ENCODE results near the gene JSRP1. TPM values are rescaled to one million over a fixed set of nuclear protein-coding genes. Genes with fewer than 3 reads are reported as not detected.
A peak's percentile ranks its signal among the peaks of the same experiment; 100 is the strongest.

JSRP1 gene
- total RNA-seq, 2 experiments from 2014 or later = 0.27 TPM; not detected in 1

DNA sequence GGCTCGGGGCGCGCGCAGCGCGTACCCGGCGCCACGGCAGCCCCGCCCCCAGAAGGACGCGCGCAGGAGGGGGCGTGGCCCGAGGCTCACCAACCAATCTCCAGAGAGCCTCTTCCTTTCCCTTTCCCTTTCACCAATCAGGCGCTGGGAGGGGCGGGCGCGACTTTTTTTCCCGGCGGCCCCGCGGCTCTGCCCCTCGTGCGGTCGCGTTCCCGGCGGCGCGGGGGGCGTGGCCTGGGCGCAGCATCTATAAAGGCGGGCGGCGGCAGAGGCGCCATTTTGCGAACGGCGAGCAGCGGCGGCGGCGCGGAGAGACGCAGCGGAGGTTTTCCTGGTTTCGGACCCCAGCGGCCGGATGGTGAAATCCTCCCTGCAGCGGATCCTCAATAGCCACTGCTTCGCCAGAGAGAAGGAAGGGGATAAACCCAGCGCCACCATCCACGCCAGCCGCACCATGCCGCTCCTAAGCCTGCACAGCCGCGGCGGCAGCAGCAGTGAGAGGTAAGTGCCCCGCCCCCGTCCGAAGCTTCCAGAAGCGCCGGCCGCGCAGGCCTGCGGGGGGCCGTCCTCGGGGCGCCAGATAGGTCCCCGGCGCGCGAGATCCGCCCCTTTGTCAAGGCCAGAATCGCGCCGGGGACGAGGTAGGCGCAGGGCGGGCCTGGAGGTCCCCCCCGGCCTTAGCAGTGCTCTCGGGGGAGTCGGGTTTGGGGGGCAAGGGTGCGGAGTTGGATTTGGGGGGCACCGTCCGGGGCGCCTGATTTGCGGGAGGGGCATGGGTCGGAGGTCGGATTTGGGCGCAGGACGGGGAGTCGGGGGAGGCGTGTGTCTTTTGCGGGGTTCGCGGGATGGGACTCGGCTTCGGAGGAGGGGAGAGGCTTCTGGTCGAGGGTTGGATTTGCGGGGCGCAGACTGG lies 13.3 kb upstream of the JSRP1 start:
- Mint-ChIP-seq H3K9me3 (no peaks in the 10 kb centered on the region), H3K36me3 (ENCODE audit: low read depth) (peaks cover 20% of the 10 kb centered on the region), H3K4me1 (peaks cover 39% of the 10 kb centered on the region), H3K4me3 (peak overlapping the region; percentile 89), H3K27ac (peak overlapping the region; percentile 88), H3K27me3 (no peaks in the 10 kb centered on the region)
- peak; percentile 98 for DNase-seq
- ChIA-PET CTCF (interaction anchor here (0.9 to 1.3 kb wide), 2 partner anchors 11 to 31 kb away, joined by 3 to 5 read pairs; no protein-coding TSS in a partner anchor), POLR2A (interaction anchor here (0.5 to 0.7 kb wide), 3 partner anchors 31 to 62 kb away, joined by 3 to 4 read pairs (median 3); no protein-coding TSS in a partner anchor)

DNA sequence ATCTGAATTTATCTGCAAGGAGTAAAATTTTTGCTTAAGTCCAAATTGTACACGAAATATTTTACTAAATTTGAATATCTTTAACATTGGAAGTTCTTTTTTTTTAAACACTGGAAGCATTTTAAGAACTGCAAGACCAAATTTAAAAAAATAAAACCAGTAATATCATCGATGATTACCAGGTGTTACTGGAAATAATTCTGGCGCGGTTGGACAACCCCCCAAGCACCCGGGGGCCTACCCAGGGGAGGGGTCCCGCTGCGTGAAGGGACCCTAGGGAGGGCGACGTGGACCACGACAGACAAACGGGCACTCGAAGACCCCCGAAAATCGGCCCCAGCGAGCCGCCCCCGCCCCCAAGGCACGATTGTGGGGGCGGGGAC lies 12.6 kb upstream of the JSRP1 start:
- H3K4me1 Mint-ChIP-seq = peaks cover 32% of the 10 kb centered on the region
- POLR2A ChIA-PET = no interaction called here
- no peaks in the 10 kb centered on the region for H3K27me3 Mint-ChIP-seq
- H3K36me3 Mint-ChIP-seq (ENCODE audit: low read depth) = peaks cover 14% of the 10 kb centered on the region
- DNase-seq = no peak
- H3K27ac Mint-ChIP-seq = peak overlapping the region; percentile 62
- CTCF ChIA-PET = no interaction called here
- H3K9me3 Mint-ChIP-seq = no peaks in the 10 kb centered on the region
- peak overlapping the region; percentile 89 for H3K4me3 Mint-ChIP-seq

DNA sequence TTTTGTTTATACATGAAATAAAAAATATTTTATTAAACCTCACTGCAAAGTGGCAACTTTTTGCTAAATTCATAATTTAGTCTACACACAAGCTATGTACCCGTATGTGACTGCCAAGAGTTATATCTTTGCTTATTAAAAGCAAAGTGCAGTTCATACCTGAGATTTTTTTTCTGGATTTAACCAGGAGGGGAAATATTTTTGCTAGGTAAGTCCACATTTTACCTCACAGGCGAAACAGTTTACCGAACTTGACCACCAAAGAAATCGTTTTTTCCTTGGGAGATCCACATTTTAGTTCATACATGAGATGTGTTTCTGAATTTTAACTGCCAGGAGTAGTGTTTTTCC lies 12.2 kb upstream of the JSRP1 start:
- POLR2A ChIA-PET = no interaction called here

DNA sequence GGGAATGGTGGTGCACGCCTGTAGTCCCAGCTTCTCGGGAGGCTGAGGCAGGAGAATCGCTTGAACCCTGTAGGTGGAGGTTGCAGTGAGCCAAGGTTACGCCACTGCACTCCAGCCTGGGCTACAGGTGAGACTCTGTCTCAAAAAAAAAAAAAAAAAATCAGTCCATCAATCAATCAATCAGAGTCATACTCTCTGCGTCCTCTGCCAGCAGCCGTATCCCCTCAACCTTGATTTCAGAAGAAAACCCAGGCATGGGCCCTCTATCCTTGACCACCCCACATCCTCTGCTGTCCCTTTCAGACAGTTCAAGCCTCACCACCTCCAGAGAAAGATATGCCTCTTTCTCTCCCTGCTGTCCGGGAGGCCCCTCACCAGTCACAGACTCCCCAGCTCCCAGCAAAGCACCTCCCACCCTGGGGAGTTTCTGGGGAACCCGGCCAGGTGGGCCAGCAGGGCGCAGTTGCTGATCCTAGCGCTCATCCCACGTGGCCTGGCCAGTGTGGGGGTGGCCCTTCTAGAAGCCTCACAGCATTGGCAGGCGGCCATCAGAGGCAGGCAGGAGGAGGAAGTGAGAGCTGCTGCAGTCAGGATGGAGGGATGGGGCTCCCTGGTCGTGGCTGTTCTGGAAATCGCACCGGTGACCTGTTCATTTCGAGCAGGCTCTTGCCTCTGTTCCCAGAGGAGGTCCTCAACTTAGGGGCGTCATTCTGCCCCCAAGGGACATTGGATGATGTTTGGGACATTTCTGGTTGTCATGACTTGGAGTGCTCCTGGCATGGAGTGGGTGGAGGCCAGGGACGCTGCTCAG lies 10.2 kb upstream of the JSRP1 start:
- DNase-seq = no peak
- Mint-ChIP-seq H3K36me3 (ENCODE audit: low read depth) (peaks cover 3% of the 10 kb centered on the region), H3K4me3 (no peak overlapping the region), H3K27me3 (no peaks in the 10 kb centered on the region), H3K27ac (peak overlapping the region; percentile 77), H3K4me1 (peaks cover 17% of the 10 kb centered on the region), H3K9me3 (no peaks in the 10 kb centered on the region)
- POLR2A ChIA-PET = interaction anchor here (0.6 kb wide), 1 partner anchor 1373 kb away, joined by 3 read pairs; the partner anchor contains the start of gene RNU6-9
- CTCF ChIA-PET = interaction anchor here (0.7 to 2.0 kb wide), 3 partner anchors 18 to 31 kb away, joined by 3 to 4 read pairs (median 3); partner anchors contain the start of genes AMH and PLEKHJ1

More for the DNA sequence above, 12.2 kb upstream of the JSRP1 start:
- no peaks in the 10 kb centered on the region for H3K9me3 Mint-ChIP-seq
- CTCF ChIA-PET = no interaction called here
- no peaks in the 10 kb centered on the region for H3K27me3 Mint-ChIP-seq
- H3K4me3 Mint-ChIP-seq = peak overlapping the region; percentile 89
- peak overlapping the region; percentile 62 for H3K27ac Mint-ChIP-seq
- DNase-seq = no peak
- peaks cover 29% of the 10 kb centered on the region for H3K4me1 Mint-ChIP-seq
- H3K36me3 Mint-ChIP-seq (ENCODE audit: low read depth) = peaks cover 12% of the 10 kb centered on the region

DNA sequence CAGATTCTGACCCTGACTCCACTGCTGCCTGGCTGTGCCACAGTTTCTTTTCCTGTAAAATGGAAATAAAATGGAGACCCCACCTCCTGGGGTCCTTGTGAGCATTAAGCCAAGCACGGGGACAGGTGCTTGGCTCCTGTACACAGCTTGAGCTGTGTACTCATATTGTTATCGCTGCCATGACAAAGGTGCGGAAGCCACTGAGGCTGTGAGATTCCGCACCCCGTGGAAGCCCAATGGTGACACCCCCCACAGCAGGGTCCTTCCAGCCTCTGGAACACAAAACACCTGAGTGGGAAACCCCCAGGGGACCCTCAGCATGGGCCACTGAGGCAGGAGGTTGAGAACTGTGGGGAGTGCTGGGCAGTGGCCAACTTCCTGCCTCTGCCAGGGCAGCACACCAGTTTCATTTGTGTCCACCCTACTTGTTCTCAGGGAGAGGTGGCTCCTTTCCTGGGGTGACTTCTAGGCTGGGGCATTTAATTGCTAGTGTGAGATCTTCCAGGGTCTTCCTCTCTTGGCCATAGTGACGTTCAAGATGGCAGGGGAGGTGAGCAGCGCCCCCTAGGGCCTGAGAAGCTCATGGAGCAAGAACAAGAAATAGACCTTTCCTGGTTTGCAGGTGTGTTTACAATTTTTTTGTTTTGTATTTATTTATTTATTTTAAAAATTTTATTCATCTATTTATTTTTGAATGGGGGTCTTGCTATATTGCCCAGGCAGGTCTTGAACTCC lies 5.4 kb upstream of the JSRP1 start:
- Mint-ChIP-seq H3K27me3 (no peaks in the 10 kb centered on the region), H3K4me1 (peaks cover 39% of the 10 kb centered on the region), H3K4me3 (no peak overlapping the region), H3K36me3 (ENCODE audit: low read depth) (peaks cover 1% of the 10 kb centered on the region), H3K27ac (peak overlapping the region; percentile 71), H3K9me3 (no peaks in the 10 kb centered on the region)
- CTCF ChIA-PET = interaction anchor here (0.6 to 4.3 kb wide), 9 partner anchors 9 to 231 kb away, joined by 3 to 34 read pairs (median 4); partner anchors contain the start of genes AMH and PLEKHJ1
- POLR2A ChIA-PET = interaction anchor here (0.6 kb wide), 1 partner anchor 161 kb away, joined by 3 read pairs; no protein-coding TSS in a partner anchor
- peak; percentile 61 for DNase-seq

DNA sequence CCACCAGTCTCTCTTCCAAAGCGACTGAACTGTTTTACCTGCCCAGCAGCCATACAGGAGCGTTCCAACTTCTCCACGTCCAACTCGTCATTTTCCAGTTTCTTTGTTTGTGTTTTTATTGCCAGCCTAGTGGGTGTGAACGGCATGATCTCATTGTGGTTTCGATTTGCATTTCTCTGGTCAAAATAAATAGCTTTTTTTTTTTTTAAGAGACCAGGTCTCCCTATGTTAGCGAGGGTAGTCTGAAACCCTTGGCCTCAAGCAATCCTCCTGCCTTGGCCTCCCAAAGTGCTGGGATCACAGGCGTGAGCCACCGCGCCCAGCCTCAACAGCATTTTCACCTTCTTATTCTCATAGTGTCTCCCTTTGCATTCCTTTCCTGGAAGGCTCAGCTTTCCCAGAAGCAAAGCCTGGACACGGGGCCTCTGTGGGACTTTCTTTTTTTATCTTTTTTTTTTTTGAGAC lies 4.2 kb upstream of the JSRP1 start:
- peak overlapping the region; percentile 78 for H3K27ac Mint-ChIP-seq
- ChIA-PET CTCF (interaction anchor here (0.7 to 4.3 kb wide), 4 partner anchors 14 to 27 kb away, joined by 3 to 34 read pairs (median 6); partner anchors contain the start of gene PLEKHJ1), POLR2A (interaction anchor here (0.5 kb wide), 1 partner anchor 351 kb away, joined by 3 read pairs; no protein-coding TSS in a partner anchor)
- DNase-seq = no peak
- no peak overlapping the region for H3K4me3 Mint-ChIP-seq
- no peaks in the 10 kb centered on the region for H3K9me3 Mint-ChIP-seq
- peaks cover 34% of the 10 kb centered on the region for H3K4me1 Mint-ChIP-seq
- no peaks in the 10 kb centered on the region for H3K27me3 Mint-ChIP-seq
- peaks cover 1% of the 10 kb centered on the region for H3K36me3 Mint-ChIP-seq (ENCODE audit: low read depth)

DNA sequence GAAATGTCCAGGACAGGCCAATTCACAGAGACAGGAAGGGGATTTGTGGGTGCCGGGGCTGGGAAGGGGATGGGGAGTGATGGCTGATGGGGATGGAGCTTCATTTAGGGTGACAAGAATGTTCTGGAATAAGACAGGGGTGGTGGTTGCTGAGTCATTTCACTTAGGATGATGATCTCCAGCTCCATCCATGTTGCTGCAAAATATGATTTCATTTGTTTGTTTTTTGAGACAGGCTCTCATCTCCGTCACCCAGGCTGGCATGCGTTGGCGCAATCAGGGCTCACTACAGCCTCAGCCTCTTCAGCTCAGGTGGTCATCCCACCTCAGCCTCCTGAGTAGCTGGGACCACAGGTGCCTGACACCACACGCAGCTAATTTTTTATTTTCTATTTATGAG lies 3.1 kb upstream of the JSRP1 start:
- H3K27ac Mint-ChIP-seq = peak overlapping the region; percentile 95
- H3K27me3 Mint-ChIP-seq = no peaks in the 10 kb centered on the region
- peak; percentile 35 for DNase-seq
- H3K36me3 Mint-ChIP-seq (ENCODE audit: low read depth) = peaks cover 1% of the 10 kb centered on the region
- no peaks in the 10 kb centered on the region for H3K9me3 Mint-ChIP-seq
- H3K4me1 Mint-ChIP-seq = peaks cover 34% of the 10 kb centered on the region
- no peak overlapping the region for H3K4me3 Mint-ChIP-seq
- POLR2A ChIA-PET = interaction anchor here (0.6 to 0.7 kb wide), 2 partner anchors 15 to 43 kb away, joined by 4 to 5 read pairs; no protein-coding TSS in a partner anchor
- CTCF ChIA-PET = interaction anchor here (0.7 to 4.3 kb wide), 4 partner anchors 15 to 23 kb away, joined by 3 to 34 read pairs (median 6); partner anchors contain the start of gene PLEKHJ1

DNA sequence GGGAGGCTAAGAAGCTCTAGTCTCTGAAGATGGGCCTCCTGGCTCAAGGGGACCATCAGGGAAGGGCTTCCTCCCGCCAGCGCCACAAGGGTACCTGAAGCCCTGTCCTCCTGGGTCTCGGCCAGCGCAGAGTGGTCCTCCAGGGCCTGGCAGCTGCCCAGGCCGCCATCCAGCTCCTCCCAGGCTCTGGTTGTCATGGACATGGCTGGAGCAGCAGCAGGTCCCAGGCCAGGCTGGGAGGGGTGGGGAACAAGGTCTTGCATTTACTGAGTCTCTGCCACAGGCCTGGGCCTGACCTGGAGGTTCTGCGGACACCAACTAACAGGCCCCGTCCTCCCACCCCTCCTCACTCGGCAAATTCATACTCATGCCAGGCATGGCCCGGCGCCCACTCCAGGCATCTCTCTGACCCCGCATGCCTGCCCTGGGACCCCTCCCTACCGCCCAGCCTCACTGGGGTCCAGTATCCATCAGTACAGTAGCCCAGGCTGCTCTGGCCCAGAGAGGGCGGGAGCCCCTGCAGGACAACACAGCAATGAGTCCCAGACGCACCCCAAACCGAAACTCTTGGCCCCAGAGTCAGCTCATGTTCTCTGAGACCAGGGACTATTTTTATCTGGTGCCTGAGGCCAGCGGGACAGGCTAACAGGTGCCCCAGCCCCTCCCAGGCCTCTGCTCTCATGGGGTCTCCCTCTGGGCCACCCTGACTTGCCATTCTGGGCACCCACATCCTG lies 938 bp downstream of the JSRP1 start:
- DNase-seq = no peak
- no peak overlapping the region for H3K4me3 Mint-ChIP-seq
- POLR2A ChIA-PET = no interaction called here
- peaks cover 34% of the 10 kb centered on the region for H3K4me1 Mint-ChIP-seq
- CTCF ChIA-PET = interaction anchor here (0.6 to 0.7 kb wide), 3 partner anchors 19 to 317 kb away, joined by 3 to 4 read pairs (median 3); partner anchors contain the start of gene PLEKHJ1
- no peak overlapping the region for H3K27ac Mint-ChIP-seq
- H3K36me3 Mint-ChIP-seq (ENCODE audit: low read depth) = peaks cover 1% of the 10 kb centered on the region
- H3K9me3 Mint-ChIP-seq = no peaks in the 10 kb centered on the region
- peaks cover 17% of the 10 kb centered on the region for H3K27me3 Mint-ChIP-seq

DNA sequence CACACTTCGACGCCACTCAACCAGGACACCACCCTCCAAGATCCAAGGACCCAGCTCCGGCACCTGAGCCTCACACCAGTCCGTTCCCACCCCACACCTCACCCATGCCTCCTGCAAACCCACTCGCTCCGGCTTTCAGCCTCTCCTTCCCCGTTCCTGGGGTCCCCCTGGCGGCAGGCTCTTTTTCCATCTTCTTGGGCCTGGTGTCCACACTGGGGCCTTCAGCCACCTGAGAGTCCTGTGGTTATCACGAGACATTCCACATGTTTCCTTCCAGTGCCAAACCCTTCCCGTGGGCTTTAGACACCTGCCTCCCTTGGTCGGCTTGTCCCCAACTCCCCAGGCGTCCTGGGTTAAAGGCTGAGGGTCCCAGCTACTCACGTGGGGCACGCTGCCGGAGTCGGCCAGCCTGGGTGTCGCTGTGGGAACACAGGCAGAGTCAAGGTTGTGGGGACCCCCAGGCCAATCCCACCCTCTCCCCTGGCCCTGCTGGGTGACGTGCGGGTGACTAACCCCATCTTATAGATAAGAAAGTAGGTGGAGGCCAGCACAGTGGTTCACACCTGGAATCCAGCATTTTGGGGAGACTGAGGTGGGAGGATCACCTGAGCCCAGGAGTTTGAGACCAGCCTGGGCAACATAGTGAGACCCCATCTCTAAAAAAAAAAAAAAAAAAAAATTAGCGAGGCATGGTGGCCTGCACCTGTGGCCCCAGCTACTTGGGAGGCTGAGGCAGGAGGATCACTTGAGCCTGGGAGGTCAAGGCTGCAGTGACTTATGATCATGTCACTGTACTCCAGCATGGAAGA lies 1.9 kb downstream of the JSRP1 start:
- H3K4me1 Mint-ChIP-seq = peaks cover 27% of the 10 kb centered on the region
- no peak for DNase-seq
- ChIA-PET CTCF (interaction anchor here (0.5 to 2.4 kb wide), 5 partner anchors 12 to 379 kb away, joined by 3 to 9 read pairs (median 5); no protein-coding TSS in a partner anchor), POLR2A (no interaction called here)
- no peak overlapping the region for H3K4me3 Mint-ChIP-seq
- H3K27me3 Mint-ChIP-seq = peaks cover 21% of the 10 kb centered on the region
- peaks cover under 1% of the 10 kb centered on the region for H3K36me3 Mint-ChIP-seq (ENCODE audit: low read depth)
- no peaks in the 10 kb centered on the region for H3K9me3 Mint-ChIP-seq
- H3K27ac Mint-ChIP-seq = peak overlapping the region; percentile 25

DNA sequence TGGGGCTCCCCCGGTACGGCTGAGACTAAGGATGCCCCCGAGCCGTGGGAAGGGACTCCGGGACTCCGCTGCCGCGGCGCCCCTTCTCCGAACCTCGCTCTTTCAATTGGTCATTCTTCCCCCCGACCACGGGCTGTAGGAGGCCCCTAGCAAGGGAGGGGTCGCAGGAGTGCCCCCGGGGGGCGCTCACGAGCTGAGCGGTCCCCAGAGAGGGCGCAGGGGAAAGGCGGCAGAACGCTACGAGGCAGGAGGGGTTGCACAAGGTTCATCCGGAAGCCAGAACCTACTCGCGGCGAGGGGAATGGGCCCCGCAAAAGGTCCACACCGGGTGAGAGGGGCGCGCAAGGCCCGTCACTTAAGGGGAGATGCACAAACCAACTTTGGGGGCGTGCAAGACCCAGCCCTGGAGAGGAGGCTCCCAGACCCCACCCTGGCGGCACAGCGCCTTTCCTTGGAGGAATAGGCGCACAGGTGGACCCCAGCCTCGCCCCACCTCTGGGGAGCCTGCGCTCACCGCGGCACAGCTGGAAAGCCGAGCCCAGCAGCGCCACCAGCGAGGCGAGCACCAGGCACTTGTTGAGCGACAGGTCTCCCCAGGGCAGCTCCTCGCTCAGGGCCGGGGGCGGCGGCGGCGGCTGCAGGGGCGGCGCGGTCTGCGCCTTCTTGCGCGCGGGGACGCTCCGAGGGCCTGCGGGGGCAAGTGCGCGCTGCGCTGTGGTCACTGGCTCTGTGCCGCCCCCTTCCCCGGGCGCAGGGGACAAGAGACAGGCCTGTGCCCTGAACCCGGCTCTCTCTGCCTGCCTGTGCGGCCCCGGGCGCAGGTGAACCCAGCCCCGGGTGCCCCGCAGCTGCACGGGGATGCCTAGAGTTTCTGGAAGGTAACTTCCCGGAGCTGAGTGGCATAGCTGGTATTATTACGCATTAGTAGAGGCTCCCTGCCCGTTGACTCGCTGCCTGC lies 2.8 kb downstream of the JSRP1 start:
- H3K4me1 Mint-ChIP-seq = peaks cover 21% of the 10 kb centered on the region
- peak; percentile 49 for DNase-seq
- H3K27ac Mint-ChIP-seq = peak overlapping the region; percentile 46
- peaks cover 21% of the 10 kb centered on the region for H3K27me3 Mint-ChIP-seq
- CTCF ChIA-PET = interaction anchor here (0.5 to 2.4 kb wide), 7 partner anchors 11 to 380 kb away, joined by 3 to 9 read pairs (median 4); partner anchors contain the start of gene PLEKHJ1
- peaks cover 3% of the 10 kb centered on the region for H3K36me3 Mint-ChIP-seq (ENCODE audit: low read depth)
- H3K4me3 Mint-ChIP-seq = peak overlapping the region; percentile 25
- H3K9me3 Mint-ChIP-seq = no peaks in the 10 kb centered on the region
- POLR2A ChIA-PET = interaction anchor here (0.5 kb wide), 1 partner anchor 69 kb away, joined by 3 read pairs; no protein-coding TSS in a partner anchor

Measured in activated CD4-positive, alpha-beta T cell treated with anti-CD3 and anti-CD28 coated beads, Interleukin-2, amount 10 ng/mL, durations not matched to agents 7 days and 5 days (primary cell).